ENCODE measurements around the gene SLC25A43.
"Not testable (repeated sequence)": the region's sequence is repeated elsewhere in the genome, so short reads cannot be mapped to it uniquely, and the experiment has no call there.

The SLC25A43 gene

GRCh38 chrX:119429471-119429870 is 30.3 kb downstream of the SLC25A43 start:
- TF ChIP-seq, protein P1, sequence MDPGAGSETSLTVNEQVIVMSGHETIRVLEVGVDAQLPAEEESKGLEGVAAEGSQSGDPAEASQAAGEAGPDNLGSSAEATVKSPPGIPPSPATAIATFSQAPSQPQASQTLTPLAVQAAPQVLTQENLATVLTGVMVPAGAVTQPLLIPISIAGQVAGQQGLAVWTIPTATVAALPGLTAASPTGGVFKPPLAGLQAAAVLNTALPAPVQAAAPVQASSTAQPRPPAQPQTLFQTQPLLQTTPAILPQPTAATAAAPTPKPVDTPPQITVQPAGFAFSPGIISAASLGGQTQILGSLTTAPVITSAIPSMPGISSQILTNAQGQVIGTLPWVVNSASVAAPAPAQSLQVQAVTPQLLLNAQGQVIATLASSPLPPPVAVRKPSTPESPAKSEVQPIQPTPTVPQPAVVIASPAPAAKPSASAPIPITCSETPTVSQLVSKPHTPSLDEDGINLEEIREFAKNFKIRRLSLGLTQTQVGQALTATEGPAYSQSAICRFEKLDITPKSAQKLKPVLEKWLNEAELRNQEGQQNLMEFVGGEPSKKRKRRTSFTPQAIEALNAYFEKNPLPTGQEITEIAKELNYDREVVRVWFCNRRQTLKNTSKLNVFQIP (CRISPR knock-in tag; IDR thresholded peaks at IDR 0.05; ENCODE audit: borderline replicate concordance, low read depth): no peak
- no peak for TF ChIP-seq ARNTL (CRISPR knock-in tag; IDR thresholded peaks at IDR 0.05; ENCODE audit: borderline replicate concordance, low read depth)
- TF ChIP-seq GLIS3 (CRISPR knock-in tag; IDR thresholded peaks at IDR 0.05): no peak
- no peak for TF ChIP-seq ZC3H10 (CRISPR knock-in tag; IDR thresholded peaks at IDR 0.05)
- no peak for TF ChIP-seq RARB (CRISPR knock-in tag; IDR thresholded peaks at IDR 0.05)
- ATAC-seq: no peak

- ATAC-seq: not testable (repeated sequence)
These were observed 42.2 kb downstream of the SLC25A43 start for GRCh38 chrX:119441295-119441694.

- TF ChIP-seq, protein P2, sequence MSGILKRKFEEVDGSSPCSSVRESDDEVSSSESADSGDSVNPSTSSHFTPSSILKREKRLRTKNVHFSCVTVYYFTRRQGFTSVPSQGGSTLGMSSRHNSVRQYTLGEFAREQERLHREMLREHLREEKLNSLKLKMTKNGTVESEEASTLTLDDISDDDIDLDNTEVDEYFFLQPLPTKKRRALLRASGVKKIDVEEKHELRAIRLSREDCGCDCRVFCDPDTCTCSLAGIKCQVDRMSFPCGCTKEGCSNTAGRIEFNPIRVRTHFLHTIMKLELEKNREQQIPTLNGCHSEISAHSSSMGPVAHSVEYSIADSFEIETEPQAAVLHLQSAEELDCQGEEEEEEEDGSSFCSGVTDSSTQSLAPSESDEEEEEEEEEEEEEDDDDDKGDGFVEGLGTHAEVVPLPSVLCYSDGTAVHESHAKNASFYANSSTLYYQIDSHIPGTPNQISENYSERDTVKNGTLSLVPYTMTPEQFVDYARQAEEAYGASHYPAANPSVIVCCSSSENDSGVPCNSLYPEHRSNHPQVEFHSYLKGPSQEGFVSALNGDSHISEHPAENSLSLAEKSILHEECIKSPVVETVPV (CRISPR knock-in tag; IDR thresholded peaks at IDR 0.05): no peak
- TF ChIP-seq ZNF565 (CRISPR knock-in tag; conservative IDR thresholded peaks at IDR 0.05; ENCODE audit: low read depth): no peak
- TF ChIP-seq TSHZ2 (CRISPR knock-in tag; IDR thresholded peaks at IDR 0.05): no peak
- TF ChIP-seq ZNF70 (CRISPR knock-in tag; IDR thresholded peaks at IDR 0.05): no peak
- TF ChIP-seq ESRRG (CRISPR knock-in tag; IDR thresholded peaks at IDR 0.05): no peak
- TF ChIP-seq CSDC2 (CRISPR knock-in tag; IDR thresholded peaks at IDR 0.05): no peak
- no peak for TF ChIP-seq PPARA (CRISPR knock-in tag; IDR thresholded peaks at IDR 0.05; ENCODE audit: borderline replicate concordance)
- TF ChIP-seq OSR1 (CRISPR knock-in tag; IDR thresholded peaks at IDR 0.05): no peak
- no peak for TF ChIP-seq BACH2 (CRISPR knock-in tag; IDR thresholded peaks at IDR 0.05; ENCODE audit: borderline replicate concordance)
- no peak for TF ChIP-seq ZFP3 (CRISPR knock-in tag; IDR thresholded peaks at IDR 0.05)
- TF ChIP-seq ARNTL (CRISPR knock-in tag; IDR thresholded peaks at IDR 0.05; ENCODE audit: borderline replicate concordance, low read depth): no peak
- no peak for TF ChIP-seq ZC3H10 (CRISPR knock-in tag; IDR thresholded peaks at IDR 0.05)
- TF ChIP-seq GLIS3 (CRISPR knock-in tag; IDR thresholded peaks at IDR 0.05): no peak
- no peak for TF ChIP-seq SNAI2 (CRISPR knock-in tag; IDR thresholded peaks at IDR 0.05)
- ATAC-seq: no peak
These were observed 43.1 kb downstream of the SLC25A43 start for GRCh38 chrX:119442286-119442685.

DNA sequence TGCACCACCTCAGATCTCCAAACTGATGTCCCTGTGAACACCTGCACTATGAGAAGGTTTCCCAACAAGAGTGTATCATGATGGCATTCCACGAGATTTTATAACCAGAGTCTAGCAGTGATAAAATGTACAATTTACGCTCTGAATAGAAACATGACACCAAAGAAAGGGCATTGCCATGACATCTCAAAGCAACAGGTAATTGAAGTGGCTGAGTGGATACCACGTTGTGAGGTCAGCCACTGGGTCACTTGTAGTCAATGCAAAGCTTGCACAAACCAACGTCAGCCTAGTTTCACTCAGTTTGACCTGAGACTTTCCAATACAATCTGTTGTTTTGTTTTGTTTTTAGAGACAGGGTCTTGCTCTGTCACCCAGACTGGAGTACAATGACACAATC is 54.1 kb downstream of the SLC25A43 start:
- ATAC-seq: no peak
- TF ChIP-seq, protein P1 (CRISPR knock-in tag; IDR thresholded peaks at IDR 0.05; ENCODE audit: borderline replicate concordance, low read depth): no peak
- TF ChIP-seq ZC3H10 (CRISPR knock-in tag; IDR thresholded peaks at IDR 0.05): no peak
- no peak for TF ChIP-seq BACH2 (CRISPR knock-in tag; IDR thresholded peaks at IDR 0.05; ENCODE audit: borderline replicate concordance)
- no peak for TF ChIP-seq ESRRG (CRISPR knock-in tag; IDR thresholded peaks at IDR 0.05)
- no peak for TF ChIP-seq RARB (CRISPR knock-in tag; IDR thresholded peaks at IDR 0.05)
- no peak for TF ChIP-seq GLIS3 (CRISPR knock-in tag; IDR thresholded peaks at IDR 0.05)
- no peak for TF ChIP-seq OSR1 (CRISPR knock-in tag; IDR thresholded peaks at IDR 0.05)

DNA sequence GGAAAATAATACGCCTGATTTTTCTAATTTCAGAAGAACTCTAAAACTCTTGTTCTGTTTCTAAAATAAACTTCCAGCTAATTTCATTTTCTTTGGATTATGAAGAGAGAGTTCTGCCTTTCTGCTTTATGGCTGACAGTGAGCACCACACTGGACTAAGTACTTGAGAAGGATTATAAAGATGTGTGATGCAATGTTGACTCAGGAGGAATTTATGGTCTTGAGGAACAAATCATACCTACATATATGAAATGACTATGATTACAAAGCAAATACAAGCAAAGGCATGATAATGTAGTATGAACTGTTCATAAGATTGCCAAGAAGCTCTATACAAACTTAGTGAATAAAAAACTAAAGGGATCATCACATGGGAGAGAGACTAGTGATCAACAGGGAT is 56.1 kb downstream of the SLC25A43 start:
- ATAC-seq: no peak
- no peak for TF ChIP-seq PPARA (CRISPR knock-in tag; IDR thresholded peaks at IDR 0.05; ENCODE audit: borderline replicate concordance)
- TF ChIP-seq ESRRG (CRISPR knock-in tag; IDR thresholded peaks at IDR 0.05): no peak
- TF ChIP-seq CREB5 (CRISPR knock-in tag; IDR thresholded peaks at IDR 0.05; ENCODE audit: low read depth): no peak
- TF ChIP-seq, protein P2 (CRISPR knock-in tag; IDR thresholded peaks at IDR 0.05): no peak
- TF ChIP-seq ZC3H10 (CRISPR knock-in tag; IDR thresholded peaks at IDR 0.05): no peak
- no peak for TF ChIP-seq RARB (CRISPR knock-in tag; IDR thresholded peaks at IDR 0.05)
- TF ChIP-seq ZNF70 (CRISPR knock-in tag; IDR thresholded peaks at IDR 0.05): no peak
- TF ChIP-seq ARNTL (CRISPR knock-in tag; IDR thresholded peaks at IDR 0.05; ENCODE audit: borderline replicate concordance, low read depth): no peak
- TF ChIP-seq TOX (CRISPR knock-in tag; IDR thresholded peaks at IDR 0.05; ENCODE audit: borderline replicate concordance): no peak
- TF ChIP-seq OSR1 (CRISPR knock-in tag; IDR thresholded peaks at IDR 0.05): no peak
- TF ChIP-seq, protein P1 (CRISPR knock-in tag; IDR thresholded peaks at IDR 0.05; ENCODE audit: borderline replicate concordance, low read depth): no peak
- no peak for TF ChIP-seq ZNF565 (CRISPR knock-in tag; conservative IDR thresholded peaks at IDR 0.05; ENCODE audit: low read depth)
